GM18870 (cell line): ENCODE results near the gene PALB2.
"Not testable (repeated sequence)": the region's sequence is repeated elsewhere in the genome, so short reads cannot be mapped to it uniquely, and the experiment has no call there.

Experiments
- ATAC-seq: cut with Tn5 transposase; IDR thresholded peaks from one replicate; pipeline ENCODE4 v1.9.1; 2021; ENCODE audit warnings: moderate library complexity; ENCODE audit not compliant: unreplicated experiment

The PALB2 gene

GRCh38 chr16:23650674-23651416, 9.7 kb upstream of the PALB2 start:
- no peak for ATAC-seq

GRCh38 chr16:23642246-23642774, 1.2 kb upstream of the PALB2 start:
- ATAC-seq = no peak

GRCh38 chr16:23640615-23640930, 537 bp downstream of the PALB2 start:
- ATAC-seq = no peak

- ATAC-seq = no peak
These were observed 5.2 kb downstream of the PALB2 start for GRCh38 chr16:23635958-23636357.

GRCh38 chr16:23634461-23635036, 6.6 kb downstream of the PALB2 start:
- ATAC-seq = no peak

- not testable (repeated sequence) for ATAC-seq
These were observed 9.2 kb downstream of the PALB2 start for GRCh38 chr16:23631874-23632273.

- no peak for ATAC-seq
These were observed 11.6 kb downstream of the PALB2 start for GRCh38 chr16:23629516-23629915.

- no peak for ATAC-seq
These were observed 17.0 kb downstream of the PALB2 start for GRCh38 chr16:23624092-23624491.

- no peak for ATAC-seq
These were observed 25.3 kb downstream of the PALB2 start for GRCh38 chr16:23615805-23616204.

- no peak for ATAC-seq
These were observed 29.2 kb downstream of the PALB2 start for GRCh38 chr16:23611936-23612335.

GRCh38 chr16:23610905-23611304, 30.2 kb downstream of the PALB2 start:
- not testable (repeated sequence) for ATAC-seq

GRCh38 chr16:23609929-23610328, 31.2 kb downstream of the PALB2 start:
- no peak for ATAC-seq

- ATAC-seq = no peak
These were observed 32.9 kb downstream of the PALB2 start for GRCh38 chr16:23608194-23608593.

- ATAC-seq = no peak
These were observed 33.4 kb downstream of the PALB2 start for GRCh38 chr16:23607726-23608125.

- ATAC-seq = no peak
These were observed 43.9 kb downstream of the PALB2 start for GRCh38 chr16:23597003-23597756.

GRCh38 chr16:23595951-23596720, 45.0 kb downstream of the PALB2 start, which contains the start of gene NDUFAB1:
Gene NDUFAB1, minus strand, starts transcription at chr16:23596316. Its CDS starts 26 bp downstream, at chr16:23596290.
- ATAC-seq = peak; percentile 59

- no peak for ATAC-seq
These were observed 45.7 kb downstream of the PALB2 start for GRCh38 chr16:23595246-23595950.

- no peak for ATAC-seq
These were observed 46.9 kb downstream of the PALB2 start for GRCh38 chr16:23594186-23594585.

GRCh38 chr16:23590181-23590580, 50.9 kb downstream of the PALB2 start:
- ATAC-seq = no peak

GRCh38 chr16:23587726-23588125, 53.4 kb downstream of the PALB2 start:
- no peak for ATAC-seq
